DMS79 (cell line): ENCODE results near the gene CELSR1.

Source experiments
- DNase-seq: peaks from one replicate; lab custom pipeline; 2025; lab: John Stamatoyannopoulos, UW

Gene CELSR1

DNA sequence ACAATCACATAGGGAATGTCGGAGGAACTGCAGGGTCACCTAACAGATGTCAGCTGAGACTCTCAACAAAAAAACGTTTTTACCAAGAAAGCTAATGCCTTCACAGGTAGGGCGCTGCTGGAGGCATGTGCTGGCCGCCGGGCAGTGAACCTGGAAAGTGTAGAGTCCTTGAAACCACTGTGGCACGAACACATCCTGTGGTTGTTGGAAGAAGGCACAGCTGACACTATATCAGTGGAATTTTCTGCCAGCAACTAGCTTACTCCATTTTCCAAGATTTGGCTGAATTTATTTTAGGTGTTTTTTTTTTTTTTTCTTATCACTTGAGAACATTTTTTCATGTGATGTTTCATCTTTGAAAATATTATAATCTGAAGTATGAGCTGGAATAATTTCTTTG, 187.7 kb downstream of the CELSR1 start:
- DNase-seq, result no peak

DNA sequence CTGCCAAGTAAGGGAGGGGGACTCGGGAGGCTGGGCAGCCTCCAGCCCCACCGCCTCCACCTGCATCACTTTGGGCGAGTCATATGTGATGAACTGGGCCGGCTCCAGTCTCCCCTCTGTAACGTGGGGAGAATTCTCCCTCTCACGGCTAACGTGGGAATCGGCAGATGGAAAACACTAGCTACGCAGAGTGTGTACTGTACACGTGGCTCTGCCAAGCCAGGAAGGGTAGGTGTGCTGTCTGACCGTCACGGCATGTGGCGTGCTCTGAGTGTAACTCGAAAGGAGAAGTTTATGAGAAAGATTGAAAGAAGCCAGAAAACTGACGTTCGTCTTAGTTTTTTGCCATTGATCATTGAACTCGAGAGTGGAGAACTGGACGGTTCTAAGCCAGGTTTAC, 188.2 kb downstream of the CELSR1 start:
- DNase-seq, result no peak

DNA sequence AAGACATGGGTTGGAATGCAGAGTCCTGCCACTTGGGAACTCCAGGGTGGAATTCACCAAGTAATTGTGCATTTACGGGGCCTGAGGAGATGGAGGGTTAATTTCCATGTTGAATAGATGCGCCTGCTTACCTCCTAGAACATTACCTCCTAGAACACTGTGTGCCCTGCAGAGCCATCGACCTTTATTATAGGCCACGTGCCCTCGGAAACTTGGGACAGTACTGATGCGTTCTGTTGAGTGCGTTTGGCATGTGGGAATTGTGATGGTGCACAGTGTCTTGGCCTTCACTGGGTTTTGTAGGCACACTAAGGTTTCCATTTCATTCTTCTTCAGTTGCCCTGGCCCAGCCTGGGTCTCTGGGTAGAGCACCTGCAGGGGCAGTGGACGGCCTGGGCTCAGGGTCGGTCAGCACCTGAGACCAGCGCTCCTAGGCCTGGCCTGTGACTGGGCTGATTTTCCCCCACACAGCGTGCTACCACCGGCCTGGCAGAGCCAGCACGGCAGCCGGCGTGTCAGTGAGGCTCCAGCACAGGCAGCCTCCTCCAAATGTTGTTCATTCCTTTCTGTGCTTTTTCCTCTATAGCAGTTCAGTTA, 189.2 kb downstream of the CELSR1 start:
- no peak for DNase-seq

DNA sequence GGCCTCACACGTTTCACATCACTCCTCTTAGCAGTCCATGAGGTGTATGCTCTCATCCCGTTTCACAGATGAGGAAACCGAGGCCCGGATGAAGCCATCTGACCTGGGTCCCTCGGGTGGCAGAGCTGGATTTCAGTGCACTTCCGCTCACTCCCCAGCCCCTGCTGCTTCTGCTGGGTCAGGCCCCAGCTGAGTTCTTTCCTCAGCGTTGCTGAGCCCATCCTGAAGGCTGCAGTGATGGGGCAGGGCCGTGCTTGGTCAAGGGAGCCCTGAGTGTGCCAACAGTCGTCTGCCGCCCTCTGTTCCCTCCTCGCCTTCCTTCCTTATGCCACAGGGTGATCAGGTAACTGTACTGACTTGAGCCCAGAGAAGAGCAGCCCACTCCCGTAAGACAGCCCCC, 189.8 kb downstream of the CELSR1 start:
- DNase-seq, result no peak

DNA sequence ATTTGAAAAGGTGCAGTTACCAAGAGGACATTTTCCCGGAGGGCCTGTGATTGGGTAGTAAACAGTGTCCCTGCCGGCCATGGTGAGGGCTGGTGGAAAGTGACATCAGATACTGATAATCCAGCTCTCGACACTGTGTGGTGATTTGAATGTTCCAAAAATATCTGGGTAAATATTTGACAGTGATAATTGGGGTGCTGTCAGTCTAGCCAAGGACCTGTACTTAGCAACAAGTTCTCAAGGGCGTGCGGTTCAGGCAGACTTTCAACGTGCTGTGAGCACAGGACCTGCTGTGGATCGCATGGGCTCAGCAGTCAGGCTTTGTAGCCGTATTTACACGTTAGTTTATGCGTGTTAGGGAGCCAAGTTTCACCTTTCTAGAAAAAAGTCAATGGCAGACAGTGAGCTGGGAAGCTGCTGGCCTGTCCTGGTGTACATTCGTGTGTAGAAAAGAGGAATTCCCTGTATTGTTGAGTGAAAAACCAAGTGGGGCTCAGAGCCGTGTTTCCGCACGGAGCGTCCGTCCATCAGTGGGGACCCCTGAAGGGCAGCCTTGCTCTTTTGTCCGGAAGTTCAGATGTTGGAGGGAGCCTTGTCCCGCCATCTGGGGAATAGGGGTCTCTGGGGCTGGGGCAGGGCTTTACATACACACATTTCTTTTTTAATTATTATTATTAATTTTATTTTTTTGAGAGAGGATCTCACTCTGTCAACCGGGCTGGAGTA, 190.6 kb downstream of the CELSR1 start:
- DNase-seq, result no peak

DNA sequence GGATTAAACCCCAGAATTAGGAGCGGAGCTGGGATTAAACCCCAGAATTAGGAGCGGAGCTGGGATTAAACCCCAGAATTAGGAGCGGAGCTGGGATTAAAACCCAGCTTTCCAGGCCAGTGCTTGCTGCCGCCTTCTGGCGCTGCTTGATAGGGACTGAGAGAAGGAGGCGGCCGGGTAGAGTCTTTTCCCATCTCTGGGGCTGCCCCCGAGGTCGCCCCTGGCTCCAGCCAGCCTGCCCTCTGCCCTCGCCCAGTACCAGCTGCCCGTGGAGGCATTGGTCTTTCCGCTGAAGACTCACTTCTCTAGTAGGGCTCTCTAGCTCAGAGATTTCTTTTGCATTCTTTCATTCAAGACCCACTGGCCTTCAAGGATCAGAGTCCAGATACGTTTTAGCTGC, 196.7 kb downstream of the CELSR1 start:
- no peak for DNase-seq

DNA sequence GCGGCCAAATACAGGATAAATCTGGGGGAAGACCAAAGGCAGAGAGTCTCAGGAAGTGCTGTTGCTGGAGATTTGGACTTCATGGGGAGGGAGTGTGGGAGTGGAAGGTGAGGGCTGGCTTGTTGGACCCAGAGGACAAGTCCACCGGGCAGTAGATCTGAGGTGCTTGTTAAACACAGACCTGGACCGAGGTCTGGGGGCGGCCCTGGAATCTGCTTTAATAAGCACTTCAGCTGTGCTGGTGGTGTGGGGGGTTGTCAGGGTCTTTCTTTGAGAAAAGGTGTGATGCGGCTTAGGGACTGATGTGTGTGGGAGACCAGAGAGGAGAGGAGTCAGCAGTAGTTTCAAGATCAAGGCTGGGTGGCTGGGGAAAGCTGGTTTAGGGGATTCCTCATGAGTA, 197.5 kb downstream of the CELSR1 start:
- DNase-seq, result no peak

DNA sequence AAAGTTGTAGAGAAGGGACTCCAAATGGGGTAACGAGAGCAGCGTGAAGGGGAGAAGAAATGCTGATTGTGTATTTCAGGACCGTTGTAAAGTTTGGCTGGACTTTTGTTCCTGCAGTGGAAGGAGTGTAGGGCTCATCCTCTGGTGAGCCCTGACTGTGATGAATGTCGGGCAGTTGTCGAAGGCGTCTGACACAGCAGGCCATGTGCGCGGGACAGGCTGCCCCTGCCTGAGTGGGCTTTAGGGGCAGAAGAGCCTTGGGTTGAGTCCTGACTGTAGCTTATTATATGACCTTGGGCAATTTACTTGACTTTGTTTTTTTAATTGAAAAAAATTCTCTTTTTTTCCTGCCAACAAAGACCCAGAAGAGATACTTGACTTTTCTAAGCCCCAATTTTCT, 198.8 kb downstream of the CELSR1 start:
- no peak for DNase-seq

DNA sequence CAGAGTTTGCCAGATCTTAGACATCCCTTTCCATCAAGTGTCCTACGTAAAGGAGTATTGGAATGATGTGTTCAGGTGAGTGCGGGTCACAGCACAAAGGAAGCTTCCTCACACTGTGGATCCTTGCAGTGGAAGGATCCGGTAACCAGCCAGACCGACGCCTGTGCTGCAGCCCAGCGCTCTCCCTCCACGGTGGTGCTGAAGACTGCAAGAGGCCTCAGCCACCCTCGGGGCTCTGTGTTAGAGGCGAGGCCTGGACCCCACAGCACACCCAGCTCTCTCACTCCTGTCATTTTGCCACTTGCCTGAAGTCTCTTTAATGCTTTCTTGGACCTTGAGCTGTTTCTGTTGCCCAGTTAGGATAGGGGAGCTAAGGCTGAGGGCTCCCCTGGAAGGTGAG, 199.6 kb downstream of the CELSR1 start:
- no peak for DNase-seq

DNA sequence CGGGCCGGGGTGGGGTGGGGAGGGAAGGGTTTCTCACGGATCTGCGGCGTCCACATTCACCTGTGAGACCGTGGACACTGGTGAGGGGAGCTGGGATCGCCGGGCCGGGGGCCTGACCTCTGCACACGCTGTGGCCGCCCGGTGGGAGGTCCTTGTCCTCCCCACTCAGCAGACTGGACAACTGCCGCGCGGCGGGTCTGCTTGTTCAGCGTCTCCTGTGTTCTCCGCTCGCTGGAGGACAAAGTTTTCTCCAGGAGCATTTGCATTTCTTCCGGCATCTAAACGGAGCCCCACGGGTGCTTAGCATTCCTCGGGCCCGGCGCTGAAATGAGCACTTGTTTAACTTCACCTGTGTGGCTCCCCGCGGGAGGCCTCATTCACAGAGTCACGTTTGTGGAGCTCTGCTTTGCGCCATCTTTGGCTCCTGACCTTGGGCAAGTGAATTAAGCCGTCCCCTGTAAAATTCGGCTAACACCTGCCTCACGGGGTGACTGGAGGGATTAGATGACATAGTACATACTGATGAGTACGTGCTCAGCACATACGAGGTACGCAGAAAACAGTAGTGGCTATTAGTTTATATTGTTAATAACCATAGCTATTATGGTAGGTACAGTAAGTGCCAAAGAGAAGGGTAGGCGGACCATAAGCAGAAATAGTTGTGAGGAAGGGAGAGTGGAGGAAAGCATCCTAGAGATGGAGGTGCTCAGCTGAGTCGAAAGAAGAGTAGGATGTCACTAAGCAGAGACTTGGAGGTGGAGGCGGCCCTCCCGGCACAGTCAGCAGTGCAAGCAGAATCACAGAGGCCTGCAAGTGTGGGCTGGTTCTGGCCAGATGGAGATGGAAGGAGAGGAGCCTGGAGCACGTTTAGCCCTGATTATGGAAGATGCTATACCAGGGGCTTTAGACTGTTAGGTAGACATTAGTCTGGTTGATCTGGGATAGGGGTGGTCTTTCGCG, 201.0 kb downstream of the CELSR1 start:
- no peak for DNase-seq

DNA sequence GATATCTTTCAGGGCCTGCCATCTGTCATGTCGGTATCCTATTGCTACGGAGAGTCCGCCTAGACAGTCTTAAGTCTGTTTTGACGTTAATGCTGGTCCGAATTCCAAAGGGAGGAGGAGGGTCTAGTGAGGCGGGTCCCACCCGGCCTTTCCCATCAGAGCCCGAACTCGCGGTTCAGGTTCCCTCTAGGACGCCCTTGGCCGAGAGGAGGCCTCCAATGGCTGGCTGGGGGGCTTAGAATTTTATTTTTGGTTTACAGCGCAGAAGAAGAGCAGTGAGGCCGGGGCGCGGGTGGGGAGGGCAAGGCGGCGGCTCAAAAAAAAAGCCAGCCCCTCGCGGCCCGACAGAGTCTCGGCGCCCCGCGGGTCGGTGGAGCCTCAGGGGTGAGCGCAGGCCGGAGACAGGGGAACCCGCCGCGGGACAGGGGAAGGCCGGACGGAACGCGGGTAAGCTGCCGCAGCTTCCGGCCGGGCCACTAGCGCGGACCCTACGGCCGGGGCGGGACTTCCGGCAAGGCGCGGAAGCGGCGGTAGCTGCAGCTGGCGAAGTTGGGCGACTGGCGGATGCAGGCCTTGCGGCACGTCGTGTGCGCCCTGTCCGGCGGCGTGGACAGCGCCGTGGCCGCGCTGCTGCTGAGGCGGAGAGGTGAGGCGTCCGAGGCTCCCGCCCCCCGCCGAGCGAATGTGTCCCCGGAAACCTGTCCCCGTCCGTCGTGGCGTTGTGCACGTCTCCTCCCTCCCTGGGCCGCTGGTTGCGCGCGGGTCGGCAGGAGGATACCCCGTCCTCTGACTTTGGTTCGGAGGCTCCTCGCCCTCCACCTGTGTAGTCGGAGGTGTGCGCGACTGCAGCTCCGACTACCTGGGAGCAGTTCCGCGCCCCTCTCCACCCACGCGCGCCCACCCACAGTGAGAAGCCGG, 202.0 kb downstream of the CELSR1 start, which contains the start of gene TRMU:
Gene TRMU (plus strand): TSS at position 514 of the 918 bp plus-strand sequence. CDS start 51 bp downstream, at position 565.
- no peak for DNase-seq

DNA sequence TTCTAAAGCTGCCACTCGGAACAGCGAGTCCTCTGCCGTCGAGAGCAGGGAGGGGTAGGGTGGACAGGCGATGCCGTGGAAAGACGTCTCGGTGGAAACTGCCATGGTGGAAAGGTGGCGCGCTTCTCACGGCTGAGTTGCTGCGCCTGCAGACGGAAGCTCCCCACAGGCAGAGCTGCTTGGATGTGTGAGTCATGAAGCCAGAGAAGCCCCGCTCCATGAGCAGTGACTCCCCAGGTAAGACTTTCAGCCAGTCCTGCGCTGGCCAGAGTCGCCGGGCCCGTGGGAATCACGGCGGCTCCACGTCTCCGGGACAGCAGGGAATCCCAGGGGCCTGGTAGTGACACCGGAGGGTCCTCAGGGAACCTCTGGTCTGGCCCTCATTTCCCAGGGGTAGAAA, 205.9 kb downstream of the CELSR1 start:
- DNase-seq, result no peak

DNA sequence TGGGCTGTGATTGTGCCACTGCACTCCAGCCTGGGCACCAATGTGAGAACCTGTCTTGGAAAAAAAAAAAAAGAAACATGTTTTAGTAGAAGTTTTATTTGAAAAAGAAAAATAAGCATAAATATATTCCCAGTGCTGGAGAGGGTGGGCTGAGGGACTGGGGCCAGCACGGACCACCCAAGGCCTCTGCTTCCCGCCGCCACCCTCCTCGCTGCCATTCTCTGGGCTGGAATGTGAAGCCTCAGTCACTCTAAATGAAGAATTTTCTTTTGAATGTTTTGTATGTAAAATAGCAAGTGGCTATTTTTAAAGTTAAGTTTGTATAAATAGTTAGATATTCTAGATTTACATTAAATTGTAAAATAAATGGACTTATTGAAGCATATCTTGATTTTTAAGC, 207.0 kb downstream of the CELSR1 start:
- DNase-seq, result no peak

DNA sequence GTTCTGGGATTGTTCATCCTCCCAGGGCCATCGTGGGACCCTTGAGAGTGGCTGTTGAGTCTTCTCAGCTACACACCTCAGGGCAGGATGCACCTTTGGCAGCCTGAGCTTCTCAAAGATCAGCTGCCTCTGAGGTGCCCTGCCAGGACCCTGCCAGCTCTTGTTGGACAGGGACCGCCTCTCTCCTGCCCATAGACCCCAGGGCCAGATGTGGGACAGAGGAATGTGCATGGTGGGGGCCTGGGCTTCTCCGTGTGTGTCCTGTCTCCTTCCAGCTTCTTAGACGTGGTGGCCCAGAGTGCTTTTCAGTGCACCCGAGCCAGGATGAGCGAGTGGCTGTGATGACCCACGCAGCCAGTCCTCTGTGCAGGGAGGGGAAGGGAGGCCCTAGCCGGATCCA, 207.8 kb downstream of the CELSR1 start:
- no peak for DNase-seq

DNA sequence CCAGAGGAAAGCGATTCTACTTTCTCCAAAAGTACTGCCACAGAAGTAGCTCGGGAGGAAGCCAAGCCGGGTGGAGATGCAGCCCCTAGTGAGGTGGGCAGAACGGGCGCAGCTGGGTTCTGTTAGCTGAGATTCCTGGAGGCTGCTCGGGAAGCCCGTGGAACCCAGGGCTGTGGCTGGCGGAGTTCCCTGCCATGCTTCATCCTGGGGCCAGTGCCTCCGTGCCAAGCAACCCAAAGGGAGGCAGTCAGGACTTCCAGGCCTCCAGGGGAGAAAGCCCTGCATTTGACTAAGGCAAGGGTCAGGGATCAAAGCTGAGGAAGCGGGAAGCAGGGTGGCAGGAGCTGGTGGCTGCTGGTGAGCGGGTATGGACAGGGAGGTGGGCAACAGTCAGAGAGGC, 208.6 kb downstream of the CELSR1 start:
- DNase-seq, result no peak

DNA sequence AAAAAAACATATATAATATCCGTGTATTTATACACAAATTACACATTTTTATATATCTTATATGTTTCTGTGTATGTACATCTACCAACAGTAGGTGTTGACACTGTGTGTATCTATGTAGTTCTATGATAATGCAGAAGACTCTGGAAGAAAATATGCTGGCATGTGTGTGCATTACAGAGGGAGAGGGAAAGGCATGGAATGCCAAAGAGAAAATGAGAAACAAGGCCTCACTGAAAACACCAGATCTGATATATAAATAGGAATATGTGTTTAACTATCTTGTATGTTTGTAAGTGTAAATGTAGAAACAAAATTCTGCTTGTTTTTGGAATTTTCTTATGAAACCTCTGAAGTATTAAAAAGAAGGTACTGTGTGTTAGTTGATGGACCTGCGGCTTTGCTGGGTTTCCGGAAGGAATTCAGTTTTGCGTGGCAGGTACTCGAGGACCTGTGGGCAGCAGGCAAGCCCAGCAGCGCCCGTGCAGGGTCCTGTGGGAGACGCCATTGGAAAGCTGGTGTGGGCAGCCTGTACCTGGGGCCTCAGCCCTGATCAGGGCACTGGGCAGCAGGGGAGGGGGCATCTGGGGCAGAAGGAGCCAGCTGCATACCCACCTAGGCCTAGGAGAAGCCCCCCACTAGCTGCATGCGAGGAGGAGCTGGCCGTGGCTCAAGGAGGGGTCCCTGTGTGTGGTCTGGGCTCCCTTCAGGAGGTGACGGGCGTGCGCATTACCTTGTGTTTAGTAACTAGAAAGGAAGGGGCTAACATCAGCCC, 209.5 kb downstream of the CELSR1 start:
- DNase-seq, result no peak

DNA sequence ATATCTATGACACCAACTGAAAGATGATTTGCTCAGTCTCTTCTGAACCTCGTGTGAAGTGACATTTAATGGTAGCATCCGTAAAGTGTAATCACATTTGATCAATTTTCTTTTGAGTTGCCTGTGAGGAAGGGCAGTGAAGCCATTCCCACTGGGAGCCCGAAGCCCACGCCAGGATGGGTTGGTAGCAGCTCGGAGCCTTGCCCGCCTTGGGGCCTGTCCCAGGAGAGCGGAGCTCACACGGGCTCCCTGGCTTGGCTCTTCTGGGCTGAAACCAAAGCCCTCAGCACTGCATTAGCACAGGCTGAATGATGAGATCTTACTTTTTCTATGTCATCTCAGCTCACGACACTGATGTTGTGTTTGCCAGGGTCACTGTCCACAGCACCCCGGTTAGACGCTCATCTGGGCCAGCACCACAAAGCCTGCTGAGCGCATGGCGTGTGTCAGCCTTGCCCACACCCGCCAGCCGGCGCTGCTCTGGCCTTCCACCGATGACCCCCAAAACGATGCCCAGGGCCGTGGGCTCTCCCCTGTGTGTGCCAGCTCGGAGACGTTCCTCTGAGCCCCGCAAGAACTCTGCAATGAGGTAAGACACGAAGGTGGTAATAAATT, 211.2 kb downstream of the CELSR1 start:
- DNase-seq, result no peak

DNA sequence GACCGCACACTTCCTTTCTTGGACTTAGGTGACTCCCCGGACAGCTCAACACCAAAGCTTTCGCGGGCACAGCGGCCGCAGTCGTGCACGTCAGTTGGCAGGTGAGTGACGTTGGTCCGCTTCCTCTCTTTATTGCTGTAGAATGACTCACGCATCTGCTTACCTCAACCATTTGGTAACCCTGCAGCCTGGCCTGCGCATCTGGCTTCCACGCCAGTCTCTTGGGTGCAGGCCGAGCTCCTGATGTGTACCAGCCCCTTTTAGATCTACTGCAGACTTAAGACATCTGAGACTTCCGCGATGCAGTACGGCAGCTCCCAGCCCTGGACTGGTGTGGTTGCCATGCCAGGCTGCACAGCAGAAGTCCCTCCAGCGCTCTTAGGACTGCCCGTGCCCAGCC, 214.3 kb downstream of the CELSR1 start:
- DNase-seq, result no peak

DNA sequence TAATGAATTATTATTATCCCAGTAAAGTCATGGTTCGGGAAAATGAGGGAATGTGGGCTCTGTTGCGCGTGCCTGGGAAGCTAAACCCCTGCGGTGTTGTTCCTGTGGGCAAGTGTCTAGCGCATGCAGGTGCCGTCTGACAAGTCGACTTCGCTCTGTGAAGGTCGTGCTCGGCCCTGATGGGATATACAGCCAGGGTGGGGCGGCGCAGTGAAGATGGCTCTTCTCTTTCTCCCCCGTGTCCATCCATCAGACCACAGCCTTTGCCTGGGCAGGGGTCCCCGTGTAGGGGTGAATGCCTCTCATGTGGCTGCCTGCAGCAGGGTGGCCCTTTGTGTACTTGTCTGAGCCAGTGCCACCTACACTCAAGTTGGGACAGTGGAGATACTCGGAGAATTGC, 214.7 kb downstream of the CELSR1 start:
- no peak for DNase-seq

DNA sequence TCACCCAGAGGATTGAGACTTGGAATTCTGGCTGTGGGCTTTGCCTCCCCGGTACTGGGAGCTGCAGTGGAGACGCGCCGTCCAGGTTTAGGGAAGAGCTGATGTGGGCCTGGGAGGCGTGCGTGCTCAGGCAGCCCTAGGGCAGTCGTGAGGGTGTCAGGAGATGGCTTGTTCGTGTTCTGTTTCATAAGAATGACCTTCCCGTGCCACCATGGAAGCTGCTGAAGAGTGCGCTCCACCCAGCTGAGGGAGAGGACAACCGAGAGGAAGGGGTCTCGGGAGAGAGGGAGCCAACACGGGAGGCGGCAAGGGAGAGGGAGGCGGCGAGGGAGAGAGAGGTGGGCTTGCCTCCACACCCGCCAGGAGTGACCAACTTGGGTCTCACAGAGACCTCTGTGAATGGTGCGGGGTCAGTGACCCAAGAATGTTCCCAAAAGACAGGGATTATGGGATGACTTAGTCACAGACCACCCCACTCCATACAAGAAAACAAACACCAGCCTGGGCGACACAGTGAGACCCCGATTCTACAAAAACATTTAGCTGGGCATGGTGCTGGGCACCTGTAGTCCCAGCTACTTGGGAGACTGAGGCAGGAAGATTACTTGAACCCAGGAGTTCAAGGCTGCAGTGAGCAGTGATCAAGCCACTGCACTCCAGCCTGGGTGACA, 216.6 kb downstream of the CELSR1 start:
- DNase-seq, result no peak
